H9 (cell line): ENCODE results near the gene BICDL1. TPM values are rescaled to one million over a fixed set of nuclear protein-coding genes. Genes with fewer than 3 reads are reported as not detected.
A peak's percentile ranks its signal among the peaks of the same experiment; 100 is the strongest.

ENCODE experiments used
- DNase-seq: peaks from one replicate; pipeline ENCODE4 v3.0.0-alpha.2; 2017
- H2AFZ ChIP-seq: one replicate; pipeline ENCODE4 v1.6.1; 2013; ENCODE audit warnings: mild to moderate bottlenecking, low read length, control low read depth, moderate library complexity
- H2AK5ac ChIP-seq: 2 replicates; pipeline ENCODE4 v1.6.1; 2013; ENCODE audit warnings: low read length, control low read depth, mixed read lengths; ENCODE audit not compliant: insufficient read length
- H2BK120ac ChIP-seq: one replicate; pipeline ENCODE4 v1.6.1; 2013; ENCODE audit warnings: low read depth, mild to moderate bottlenecking, low read length, control low read depth, inconsistent platforms; ENCODE audit not compliant: poor library complexity, severe bottlenecking
- H2BK12ac ChIP-seq: 2 replicates; pipeline ENCODE4 v1.6.1; 2013; ENCODE audit warnings: low read length, control low read depth, mixed read lengths, low read depth; ENCODE audit not compliant: insufficient read length
- H2BK15ac ChIP-seq: 2 replicates; pipeline ENCODE4 v1.6.1; 2013; ENCODE audit warnings: low read depth, low read length, control low read depth
- H2BK20ac ChIP-seq: one replicate; pipeline ENCODE4 v1.6.1; 2013; ENCODE audit warnings: low read depth, mild to moderate bottlenecking, low read length, control low read depth, inconsistent platforms; ENCODE audit not compliant: poor library complexity, severe bottlenecking
- H2BK5ac ChIP-seq: 2 replicates; pipeline ENCODE4 v1.6.1; 2013; ENCODE audit warnings: low read length, control low read depth, mixed read lengths; ENCODE audit not compliant: insufficient read length
- H3K14ac ChIP-seq: 2 replicates; pipeline ENCODE4 v1.6.1; 2013; ENCODE audit warnings: low read length, control low read depth; ENCODE audit not compliant: insufficient read depth
- H3K18ac ChIP-seq: 2 replicates; pipeline ENCODE4 v1.6.1; 2013; ENCODE audit warnings: low read depth, mild to moderate bottlenecking, mixed read lengths, low read length, control low read depth; ENCODE audit not compliant: insufficient read length
- H3K23ac ChIP-seq: 2 replicates; pipeline ENCODE4 v1.6.1; 2013; ENCODE audit warnings: low read length, control low read depth, mixed read lengths, low read depth; ENCODE audit not compliant: insufficient read length
- H3K23me2 ChIP-seq: 2 replicates; pipeline ENCODE4 v1.6.1; 2013; ENCODE audit warnings: low read depth, mild to moderate bottlenecking, mixed read lengths, low read length, control low read depth; ENCODE audit not compliant: insufficient read length, poor library complexity, severe bottlenecking
- H3K27ac ChIP-seq: 2 replicates; pipeline ENCODE4 v1.5.1; 2013; ENCODE audit warnings: low read length, control low read depth, mixed read lengths, low read depth; ENCODE audit not compliant: insufficient read length
- H3K27me3 ChIP-seq: 2 replicates; pipeline ENCODE4 v1.6.1; 2013; ENCODE audit warnings: low read length, control low read depth, inconsistent platforms; ENCODE audit not compliant: insufficient read depth
- H3K4ac ChIP-seq: 2 replicates; pipeline ENCODE4 v1.6.1; 2013; ENCODE audit warnings: low read depth, mild to moderate bottlenecking, control low read depth, inconsistent platforms, low read length, moderate library complexity
- H3K4me1 ChIP-seq: 2 replicates; pipeline ENCODE4 v1.6.1; 2013; ENCODE audit warnings: low read length, control low read depth, inconsistent platforms; ENCODE audit not compliant: insufficient read depth
- H3K4me2 ChIP-seq: 2 replicates; pipeline ENCODE4 v1.6.1; 2013; ENCODE audit warnings: low read length, control low read depth, mixed read lengths; ENCODE audit not compliant: insufficient read length, insufficient read depth
- H3K56ac ChIP-seq: 2 replicates; pipeline ENCODE4 v1.6.1; 2013; ENCODE audit warnings: low read depth, mild to moderate bottlenecking, mixed read lengths, low read length, control low read depth; ENCODE audit not compliant: insufficient read length
- H3K79me1 ChIP-seq: 2 replicates; pipeline ENCODE4 v1.6.1; 2013; ENCODE audit warnings: low read depth, mild to moderate bottlenecking, moderate library complexity, low read length, control low read depth, inconsistent platforms; ENCODE audit not compliant: insufficient read depth, poor library complexity, severe bottlenecking
- H3K79me2 ChIP-seq: 2 replicates; pipeline ENCODE4 v1.6.1; 2013; ENCODE audit warnings: low read length, control low read depth, inconsistent platforms; ENCODE audit not compliant: insufficient read depth
- H3K9ac ChIP-seq: 2 replicates; pipeline ENCODE4 v1.6.1; 2013; ENCODE audit warnings: low read length, control low read depth, mixed read lengths; ENCODE audit not compliant: insufficient read length; ENCODE audit errors: extremely low read depth
- H3K9me3 ChIP-seq: one replicate; pipeline ENCODE4 v1.6.1; 2013; ENCODE audit warnings: low read depth, low read length, inconsistent platforms; ENCODE audit not compliant: control insufficient read depth
- H3T11ph ChIP-seq: one replicate; pipeline ENCODE4 v1.6.1; 2013; ENCODE audit warnings: mild to moderate bottlenecking, low read length, control low read depth, inconsistent platforms
- H4K20me1 ChIP-seq: one replicate; pipeline ENCODE4 v1.6.1; 2013; ENCODE audit not compliant: control insufficient read depth, insufficient read length, insufficient read depth
- H4K5ac ChIP-seq: 2 replicates; pipeline ENCODE4 v1.6.1; 2013; ENCODE audit warnings: low read depth, mild to moderate bottlenecking, mixed read lengths, low read length, control low read depth; ENCODE audit not compliant: insufficient read length
- H4K8ac ChIP-seq: replicated peaks from 2 replicates; pipeline ENCODE4 v1.6.1; 2013; ENCODE audit warnings: low read length, control low read depth, mixed read lengths, low read depth; ENCODE audit not compliant: insufficient read length
- H4K91ac ChIP-seq: 2 replicates; pipeline ENCODE4 v1.6.1; 2013; ENCODE audit warnings: low read depth, mild to moderate bottlenecking, moderate library complexity, mixed read lengths, low read length, control low read depth; ENCODE audit not compliant: insufficient read length
- H3K27ac Mint-ChIP-seq, 3 experiments: 2 replicates in 2 of 3; 3 replicates in 1 of 3; pipeline ENCODE4 v1.8.0; 2020 to 2021; ENCODE audit warnings: mixed read lengths in 3 of 3, mild to moderate bottlenecking in 1 of 3, moderate library complexity in 1 of 3
- H3K27me3 Mint-ChIP-seq: 2 replicates; pipeline ENCODE4 v1.8.0; 2021; ENCODE audit warnings: low read depth, mild to moderate bottlenecking, moderate library complexity, mixed read lengths
- H3K36me3 Mint-ChIP-seq, 3 experiments: 2 replicates in 2 of 3; 3 replicates in 1 of 3; pipeline ENCODE4 v1.8.0; 2020 to 2021; ENCODE audit warnings: low read depth in 3 of 3, mixed read lengths in 3 of 3; ENCODE audit not compliant: insufficient read depth in 1 of 3
- H3K4me1 Mint-ChIP-seq, 2 experiments: 2 replicates each; pipeline ENCODE4 v1.8.0; 2020; ENCODE audit warnings: mixed read lengths in 2 of 2
- H3K4me3 Mint-ChIP-seq, 2 experiments: 2 replicates in 1 of 2; 3 replicates in 1 of 2; pipeline ENCODE4 v1.8.0; 2020 to 2021; ENCODE audit warnings: mild to moderate bottlenecking in 2 of 2, mixed read lengths in 2 of 2, moderate library complexity in 1 of 2
- H3K9me3 Mint-ChIP-seq, 2 experiments: 2 replicates in 1 of 2; 3 replicates in 1 of 2; pipeline ENCODE4 v1.8.0; 2020; ENCODE audit warnings: mild to moderate bottlenecking in 2 of 2, mixed read lengths in 2 of 2, moderate library complexity in 1 of 2
- CTCF ChIP-seq: fragments of 200-600 bp; sonication (generic); conservative IDR thresholded peaks from 3 replicates; pipeline ENCODE4 v1.8.0; 2021; ENCODE audit warnings: antibody characterized with exemption, mild to moderate bottlenecking
- WGBS: extraction: QIAGEN DNeasy Blood & Tissue Kit; methylation state at CpG from one replicate; pipeline ENCODE4 v1.1.7; 2013; ENCODE audit warnings: missing lambda C conversion rate, low lambda C conversion rate, mixed read lengths; ENCODE audit not compliant: insufficient read length; ENCODE audit errors: extremely low coverage; 5-methylcytosine and 5-hydroxymethylcytosine counted together
- total RNA-seq: library from RNA; stranded (reverse); gene quantifications from 2 replicates; pipeline ENCODE4 v1.2.1, GENCODE V29; 2021

Gene BICDL1
- total RNA-seq, 1 experiment from 2014 or later: 13.8 TPM

- no peak for TF ChIP-seq CTCF
- Histone ChIP-seq H3K18ac (no peak overlapping the region), H3K4me2 (peak overlapping the region; percentile 68), H3K27me3 (no peaks in the 10 kb centered on the region), H4K91ac (no peak overlapping the region), H2BK15ac (no peak overlapping the region), H3K9ac (no peak overlapping the region), H2BK120ac (no peak overlapping the region), H3K14ac (no peak overlapping the region), H4K20me1 (no peaks in the 10 kb centered on the region), H2BK5ac (no peak overlapping the region), H4K5ac (no peak overlapping the region), H3K79me1 (no peaks in the 10 kb centered on the region), H3K27ac (no peak overlapping the region), H3K79me2 (no peaks in the 10 kb centered on the region), H2BK20ac (no peak overlapping the region), H3K4me1 (peaks cover 3% of the 10 kb centered on the region; the same call in 1 of the 2 replicates), H4K8ac (no peak overlapping the region), H2AFZ (no peak overlapping the region), H2AK5ac (no peak overlapping the region), H3K9me3 (no peaks in the 10 kb centered on the region), H3T11ph (no peak overlapping the region), H3K23me2 (peaks cover 7% of the 10 kb centered on the region), H3K56ac (no peak overlapping the region), H3K23ac (no peak overlapping the region), H2BK12ac (no peak overlapping the region), H3K4ac (no peak overlapping the region)
- Mint-ChIP-seq H3K27ac (no peak overlapping the region), H3K9me3 (no peaks in the 10 kb centered on the region), H3K4me3 (peak overlapping the region; percentile 63 to 80), H3K4me1 (peaks cover 19 to 23% of the 10 kb centered on the region in 2 experiments), H3K27me3 (peaks cover 29% of the 10 kb centered on the region), H3K36me3 (peaks cover 0 to 14% (median 10%) of the 10 kb centered on the region in 3 experiments; a peak in 4 of 7 replicates)
- no CpG with 5 or more reads among the region's 12 CpGs for WGBS
- no peak for DNase-seq
Measured at GRCh38 chr12:119990382-119990874, 1.4 kb downstream of the BICDL1 start.
